Vagina (tissue), 2 donors: ENCODE measurements around the gene FABP7.

Experiments used
- CTCF ChIP-seq, 3 experiments: fragments of 450-650 bp in 2 of 3; fragments of 200-600 bp in 1 of 3; sonication (generic) in 1 of 3; IDR thresholded peaks; one replicate each; pipeline ENCODE4 v1.5.1; 2017 to 2019; ENCODE audit warnings: antibody characterized with exemption in 3 of 3, mild to moderate bottlenecking in 2 of 3, moderate library complexity in 2 of 3
- POLR2AphosphoS5 ChIP-seq, 2 donors: sonication (generic); formaldehyde crosslinking; IDR thresholded peaks; one replicate each; pipeline ENCODE4 v1.9.0; 2017; ENCODE audit warnings: antibody characterized with exemption in 2 of 2, mild to moderate bottlenecking in 2 of 2, low read depth in 1 of 2; ENCODE audit not compliant: insufficient read depth in 1 of 2

GRCh38 chr6:122775975-122776374 is 3.5 kb upstream of the FABP7 start:
- no peak for TF ChIP-seq CTCF (IDR thresholded peaks at IDR 0.05)
- TF ChIP-seq POLR2AphosphoS5 (IDR thresholded peaks at IDR 0.05; ENCODE audit: insufficient read depth in 1 of 2, low read depth in 1 of 2) = no peak
